GM19351 (cell line): Measurements from ENCODE around the gene NDE1.
"Not testable (repeated sequence)": the region's sequence is repeated elsewhere in the genome, so short reads cannot be mapped to it uniquely, and the experiment has no call there.

ENCODE experiments used
- ATAC-seq: cut with Tn5 transposase; IDR thresholded peaks from one replicate; pipeline ENCODE4 v1.9.1; 2021; ENCODE audit warnings: mild to moderate bottlenecking, moderate library complexity; ENCODE audit not compliant: unreplicated experiment

NDE1 gene

GRCh38 chr16:15692508-15692907 lies 42.5 kb downstream of the NDE1 start:
- not testable (repeated sequence) for ATAC-seq

- ATAC-seq, result no peak
Observed at GRCh38 chr16:15694499-15694898, 44.5 kb downstream of the NDE1 start.

- no peak for ATAC-seq
Observed at GRCh38 chr16:15699819-15700218, 49.8 kb downstream of the NDE1 start.

GRCh38 chr16:15701367-15701766 lies 51.3 kb downstream of the NDE1 start:
- no peak for ATAC-seq

GRCh38 chr16:15701975-15702970 lies 52.2 kb downstream of the NDE1 start:
- no peak for ATAC-seq

GRCh38 chr16:15703029-15703736 lies 53.1 kb downstream of the NDE1 start:
- ATAC-seq, result no peak

GRCh38 chr16:15704545-15704987 lies 54.5 kb downstream of the NDE1 start:
- ATAC-seq, result no peak

GRCh38 chr16:15705064-15705565 lies 55.1 kb downstream of the NDE1 start:
- ATAC-seq, result no peak

GRCh38 chr16:15707332-15707731 lies 57.3 kb downstream of the NDE1 start:
- no peak for ATAC-seq

- no peak for ATAC-seq
Observed at GRCh38 chr16:15708096-15708495, 58.1 kb downstream of the NDE1 start.

GRCh38 chr16:15708997-15709396 lies 59.0 kb downstream of the NDE1 start:
- ATAC-seq, result no peak

GRCh38 chr16:15714393-15715172 lies 64.5 kb downstream of the NDE1 start:
- no peak for ATAC-seq

GRCh38 chr16:15715221-15715620 lies 65.2 kb downstream of the NDE1 start:
- no peak for ATAC-seq

GRCh38 chr16:15716694-15717447 lies 66.8 kb downstream of the NDE1 start:
- no peak for ATAC-seq

- ATAC-seq, result no peak
Observed at GRCh38 chr16:15721018-15721417, 71.0 kb downstream of the NDE1 start.

GRCh38 chr16:15723808-15724207 lies 73.8 kb downstream of the NDE1 start:
- no peak for ATAC-seq

- no peak for ATAC-seq
Observed at GRCh38 chr16:15725641-15726240, 75.7 kb downstream of the NDE1 start.

- no peak for ATAC-seq
Observed at GRCh38 chr16:15726715-15727114, 76.7 kb downstream of the NDE1 start.

GRCh38 chr16:15727697-15728096 lies 77.7 kb downstream of the NDE1 start:
- ATAC-seq, result not testable (repeated sequence)

GRCh38 chr16:15729152-15729551 lies 79.1 kb downstream of the NDE1 start:
- no peak for ATAC-seq
